ENCODE data around the gene MYL3.

MYL3 gene

GRCh38 chr3:46907960-46908293 lies 44.7 kb upstream of the MYL3 start:
- H3K4me3 ChIP-seq (ENCODE audit: low read depth, low read length): no peak overlapping the region
- TF ChIP-seq CTCF (IDR thresholded peaks at IDR 0.05; ENCODE audit: borderline replicate concordance, insufficient read depth, low read depth, low read length): no peak

GRCh38 chr3:46907271-46907670 lies 44.0 kb upstream of the MYL3 start:
- H3K4me3 ChIP-seq (ENCODE audit: low read depth, low read length): no peak overlapping the region
- no peak for TF ChIP-seq CTCF (IDR thresholded peaks at IDR 0.05; ENCODE audit: borderline replicate concordance, insufficient read depth, low read depth, low read length)

GRCh38 chr3:46906471-46907058 lies 43.3 kb upstream of the MYL3 start:
- TF ChIP-seq CTCF (IDR thresholded peaks at IDR 0.05; ENCODE audit: borderline replicate concordance, insufficient read depth, low read depth, low read length): no peak
- no peak overlapping the region for H3K4me3 ChIP-seq (ENCODE audit: low read depth, low read length)

- no peak overlapping the region for H3K4me3 ChIP-seq (ENCODE audit: low read depth, low read length)
- TF ChIP-seq CTCF (IDR thresholded peaks at IDR 0.05; ENCODE audit: borderline replicate concordance, insufficient read depth, low read depth, low read length): no peak
These were observed 42.6 kb upstream of the MYL3 start for GRCh38 chr3:46905661-46906451.

- H3K4me3 ChIP-seq (ENCODE audit: low read depth, low read length): no peak overlapping the region
- TF ChIP-seq CTCF (IDR thresholded peaks at IDR 0.05; ENCODE audit: borderline replicate concordance, insufficient read depth, low read depth, low read length): no peak
These were observed 41.9 kb upstream of the MYL3 start for GRCh38 chr3:46905213-46905560.

- no peak overlapping the region for H3K4me3 ChIP-seq (ENCODE audit: low read depth, low read length)
- TF ChIP-seq CTCF (IDR thresholded peaks at IDR 0.05; ENCODE audit: borderline replicate concordance, insufficient read depth, low read depth, low read length): no peak
These were observed 41.3 kb upstream of the MYL3 start for GRCh38 chr3:46904303-46905212.
